GM10266 (cell line): ENCODE measurements around the gene NME5.

Experiments
- DNase-seq: peaks from one replicate; pipeline ENCODE4 v3.0.0; 2012; ENCODE audit errors: extremely low spot score
- CTCF ChIP-seq: IDR thresholded peaks from 2 replicates; pipeline ENCODE4 v1.5.1; 2012; ENCODE audit warnings: mild to moderate bottlenecking, low read depth; ENCODE audit not compliant: control insufficient read depth, insufficient read depth; ENCODE audit errors: missing control alignments

NME5 gene

GRCh38 chr5:138111181-138111580 lies 28.0 kb downstream of the NME5 start:
- no peak for DNase-seq
- TF ChIP-seq CTCF = no peak

GRCh38 chr5:138110266-138110963 lies 28.8 kb downstream of the NME5 start:
- TF ChIP-seq CTCF = no peak
- DNase-seq = no peak

- no peak for TF ChIP-seq CTCF
Measured at GRCh38 chr5:138109463-138110265, 29.6 kb downstream of the NME5 start.

GRCh38 chr5:138107213-138107612 lies 32.0 kb downstream of the NME5 start:
- no peak for DNase-seq
- no peak for TF ChIP-seq CTCF

More at GRCh38 chr5:138109463-138110265, 29.6 kb downstream of the NME5 start:
- no peak for DNase-seq

DNA sequence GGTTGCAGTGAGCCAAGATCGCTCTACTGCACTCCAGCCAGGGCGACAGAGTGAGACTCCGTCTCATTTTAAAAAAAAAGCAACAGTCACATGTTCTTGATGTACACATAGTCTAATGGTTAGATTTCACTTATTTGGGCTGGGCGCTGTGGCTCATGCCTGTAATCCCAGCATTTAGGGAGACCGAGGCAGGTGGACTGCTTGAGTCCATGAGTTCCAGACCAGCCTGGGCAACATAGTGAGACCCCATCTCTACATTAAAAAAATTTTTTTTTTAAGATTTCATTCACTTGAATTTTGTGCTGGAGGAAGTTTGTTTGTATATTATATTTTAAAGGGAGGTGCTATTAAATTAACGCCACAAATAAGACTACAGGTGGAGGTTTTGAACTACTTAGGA lies 33.5 kb downstream of the NME5 start:
- no peak for DNase-seq
- TF ChIP-seq CTCF = no peak

GRCh38 chr5:138103319-138103637 lies 36.0 kb downstream of the NME5 start:
- no peak for TF ChIP-seq CTCF
- DNase-seq = no peak
